Measurements from ENCODE around the gene RNU2-1.

DNA sequence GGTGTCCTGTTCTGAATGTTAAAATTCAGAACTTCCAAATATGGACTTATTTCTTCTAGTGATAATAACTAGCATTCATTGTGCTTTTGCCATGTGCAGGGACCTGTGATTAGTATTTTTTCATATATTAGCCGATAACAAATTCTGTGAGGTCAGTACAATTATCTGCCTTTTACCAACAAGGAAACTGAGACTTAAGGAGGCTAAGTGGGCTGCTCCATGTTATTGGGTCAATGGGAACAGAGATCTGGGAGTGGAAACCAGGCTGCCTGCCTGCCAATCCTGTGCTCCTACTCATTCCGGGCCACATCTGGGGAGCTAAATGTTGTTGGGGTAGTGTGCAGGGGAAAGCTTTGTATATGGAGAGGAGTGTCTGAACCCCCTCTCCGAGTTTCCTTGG, 18.4 kb downstream of the RNU2-1 start:
- TF ChIP-seq POLR2A (IDR thresholded peaks at IDR 0.05; ENCODE audit: low read length) (no peak), GATA1 (IDR thresholded peaks at IDR 0.05; ENCODE audit: low read depth, low read length) (no peak)
